ENCODE results near the gene OSBPL6.

DNA sequence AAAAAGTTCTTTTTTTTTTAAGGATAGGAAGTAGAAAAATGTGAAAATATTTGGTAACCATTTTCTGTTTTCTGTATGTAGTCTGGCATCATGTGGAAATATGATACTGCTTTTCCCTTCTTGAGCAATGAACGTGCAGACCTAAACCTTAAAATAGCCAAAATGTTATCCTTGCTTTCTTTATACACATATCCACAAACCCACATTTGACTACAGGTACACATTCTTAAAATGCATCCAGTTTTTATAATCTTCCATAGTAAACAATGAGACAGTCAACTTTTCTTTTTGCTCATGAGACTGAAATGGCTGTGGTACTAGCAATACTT, 90.9 kb downstream of the OSBPL6 start:
- TF ChIP-seq POLR2A (IDR thresholded peaks at IDR 0.05) (no peak), POLR2AphosphoS5 (IDR thresholded peaks at IDR 0.05) (no peak)
- TF ChIP-seq, protein P1, sequence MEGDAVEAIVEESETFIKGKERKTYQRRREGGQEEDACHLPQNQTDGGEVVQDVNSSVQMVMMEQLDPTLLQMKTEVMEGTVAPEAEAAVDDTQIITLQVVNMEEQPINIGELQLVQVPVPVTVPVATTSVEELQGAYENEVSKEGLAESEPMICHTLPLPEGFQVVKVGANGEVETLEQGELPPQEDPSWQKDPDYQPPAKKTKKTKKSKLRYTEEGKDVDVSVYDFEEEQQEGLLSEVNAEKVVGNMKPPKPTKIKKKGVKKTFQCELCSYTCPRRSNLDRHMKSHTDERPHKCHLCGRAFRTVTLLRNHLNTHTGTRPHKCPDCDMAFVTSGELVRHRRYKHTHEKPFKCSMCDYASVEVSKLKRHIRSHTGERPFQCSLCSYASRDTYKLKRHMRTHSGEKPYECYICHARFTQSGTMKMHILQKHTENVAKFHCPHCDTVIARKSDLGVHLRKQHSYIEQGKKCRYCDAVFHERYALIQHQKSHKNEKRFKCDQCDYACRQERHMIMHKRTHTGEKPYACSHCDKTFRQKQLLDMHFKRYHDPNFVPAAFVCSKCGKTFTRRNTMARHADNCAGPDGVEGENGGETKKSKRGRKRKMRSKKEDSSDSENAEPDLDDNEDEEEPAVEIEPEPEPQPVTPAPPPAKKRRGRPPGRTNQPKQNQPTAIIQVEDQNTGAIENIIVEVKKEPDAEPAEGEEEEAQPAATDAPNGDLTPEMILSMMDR (IDR thresholded peaks at IDR 0.05) = no peak

Data from sigmoid colon (tissue), 4 donors.